Type B pancreatic cell (in vitro differentiated cells): Measurements from ENCODE around the gene H1-8. TPM values are rescaled to one million over a fixed set of nuclear protein-coding genes. Genes with fewer than 3 reads are reported as not detected.

Experiments
- DNase-seq: peaks from one replicate; pipeline ENCODE4 v3.0.0; 2021; ENCODE audit warnings: mixed read lengths; ENCODE audit not compliant: unreplicated experiment; ENCODE audit errors: extremely low spot score
- H3K27ac Mint-ChIP-seq: 2 replicates; pipeline ENCODE4 v1.8.0; 2021; ENCODE audit warnings: mild to moderate bottlenecking, mixed read lengths
- H3K27me3 Mint-ChIP-seq: 2 replicates; pipeline ENCODE4 v1.8.0; 2021; ENCODE audit warnings: mixed read lengths
- H3K36me3 Mint-ChIP-seq: 2 replicates; pipeline ENCODE4 v1.8.0; 2021; ENCODE audit warnings: mixed read lengths
- H3K4me1 Mint-ChIP-seq: one replicate; pipeline ENCODE4 v1.8.0; 2021; ENCODE audit warnings: mixed read lengths; ENCODE audit not compliant: unreplicated experiment
- H3K4me3 Mint-ChIP-seq: 2 replicates; pipeline ENCODE4 v1.8.0; 2021; ENCODE audit warnings: mild to moderate bottlenecking, mixed read lengths
- H3K9me3 Mint-ChIP-seq: 2 replicates; pipeline ENCODE4 v1.8.0; 2021; ENCODE audit warnings: mixed read lengths
- total RNA-seq: library from RNA; stranded (reverse); gene quantifications from 2 replicates; pipeline ENCODE4 v1.2.1, GENCODE V29; 2021; ENCODE audit warnings: low replicate concordance
- TF ChIP-seq, protein P1 (sequence below): fragments of 200-600 bp; sonication (generic); conservative IDR thresholded peaks from 2 replicates; pipeline ENCODE4 v1.5.0; 2021; ENCODE audit warnings: antibody characterized with exemption, mild to moderate bottlenecking

Gene H1-8
- total RNA-seq, 1 donor from 2014 or later, result not detected

DNA sequence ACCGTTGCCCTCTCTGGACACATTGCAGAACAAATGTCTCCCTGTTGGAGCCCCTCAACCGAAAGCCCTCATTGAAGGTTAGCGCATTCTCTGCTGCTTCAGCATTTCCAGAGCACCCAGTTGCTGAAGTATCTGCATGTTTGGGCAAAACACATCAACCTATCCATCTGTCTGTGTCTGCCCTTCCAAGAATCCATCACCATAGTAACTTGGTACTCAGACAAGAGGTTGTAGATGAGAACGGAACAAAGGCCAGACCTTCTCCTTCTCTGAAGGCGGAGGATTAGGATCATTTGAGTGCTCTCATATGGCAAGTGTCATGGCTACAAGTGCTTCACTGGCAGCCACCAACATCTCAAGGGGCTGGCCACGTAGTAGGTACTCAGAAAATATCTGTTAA, 37.6 kb upstream of the H1-8 start:
- TF ChIP-seq, protein P1, sequence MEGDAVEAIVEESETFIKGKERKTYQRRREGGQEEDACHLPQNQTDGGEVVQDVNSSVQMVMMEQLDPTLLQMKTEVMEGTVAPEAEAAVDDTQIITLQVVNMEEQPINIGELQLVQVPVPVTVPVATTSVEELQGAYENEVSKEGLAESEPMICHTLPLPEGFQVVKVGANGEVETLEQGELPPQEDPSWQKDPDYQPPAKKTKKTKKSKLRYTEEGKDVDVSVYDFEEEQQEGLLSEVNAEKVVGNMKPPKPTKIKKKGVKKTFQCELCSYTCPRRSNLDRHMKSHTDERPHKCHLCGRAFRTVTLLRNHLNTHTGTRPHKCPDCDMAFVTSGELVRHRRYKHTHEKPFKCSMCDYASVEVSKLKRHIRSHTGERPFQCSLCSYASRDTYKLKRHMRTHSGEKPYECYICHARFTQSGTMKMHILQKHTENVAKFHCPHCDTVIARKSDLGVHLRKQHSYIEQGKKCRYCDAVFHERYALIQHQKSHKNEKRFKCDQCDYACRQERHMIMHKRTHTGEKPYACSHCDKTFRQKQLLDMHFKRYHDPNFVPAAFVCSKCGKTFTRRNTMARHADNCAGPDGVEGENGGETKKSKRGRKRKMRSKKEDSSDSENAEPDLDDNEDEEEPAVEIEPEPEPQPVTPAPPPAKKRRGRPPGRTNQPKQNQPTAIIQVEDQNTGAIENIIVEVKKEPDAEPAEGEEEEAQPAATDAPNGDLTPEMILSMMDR, result no peak
- Mint-ChIP-seq H3K27me3 (no peaks in the 10 kb centered on the region), H3K36me3 (peaks cover 7% of the 10 kb centered on the region), H3K9me3 (no peaks in the 10 kb centered on the region), H3K4me1 (no peaks in the 10 kb centered on the region), H3K4me3 (no peak overlapping the region), H3K27ac (no peak overlapping the region)
- no peak for DNase-seq

DNA sequence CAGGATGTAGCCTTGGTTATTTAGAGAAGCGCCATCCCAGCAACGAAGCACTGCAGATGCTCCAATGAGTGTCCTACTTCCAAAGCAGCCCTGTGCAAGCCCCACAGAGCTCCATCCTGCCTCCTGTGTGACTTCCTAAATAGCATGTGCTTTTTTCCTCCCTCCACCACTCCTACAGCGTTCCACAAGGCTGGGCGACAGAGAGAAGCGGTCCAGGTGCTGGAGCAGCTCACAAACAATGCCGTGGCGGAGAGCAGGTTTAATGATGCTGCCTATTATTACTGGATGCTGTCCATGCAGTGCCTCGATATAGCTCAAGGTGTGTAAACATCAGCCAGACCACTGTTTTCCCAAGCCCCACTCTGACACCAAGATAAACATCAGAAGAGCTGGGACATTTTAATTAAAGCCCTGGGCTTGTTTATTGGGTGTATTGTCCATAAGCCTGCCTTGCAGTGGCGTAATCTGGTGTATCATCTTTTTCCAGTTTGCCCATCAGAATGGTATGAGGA, 36.7 kb upstream of the H1-8 start:
- no peak for DNase-seq
- H3K27me3 Mint-ChIP-seq, result no peaks in the 10 kb centered on the region
- no peak overlapping the region for H3K4me3 Mint-ChIP-seq
- no peaks in the 10 kb centered on the region for H3K4me1 Mint-ChIP-seq
- H3K36me3 Mint-ChIP-seq, result peaks cover 7% of the 10 kb centered on the region
- H3K27ac Mint-ChIP-seq, result no peak overlapping the region
- TF ChIP-seq, protein P1, result no peak
- no peaks in the 10 kb centered on the region for H3K9me3 Mint-ChIP-seq

DNA sequence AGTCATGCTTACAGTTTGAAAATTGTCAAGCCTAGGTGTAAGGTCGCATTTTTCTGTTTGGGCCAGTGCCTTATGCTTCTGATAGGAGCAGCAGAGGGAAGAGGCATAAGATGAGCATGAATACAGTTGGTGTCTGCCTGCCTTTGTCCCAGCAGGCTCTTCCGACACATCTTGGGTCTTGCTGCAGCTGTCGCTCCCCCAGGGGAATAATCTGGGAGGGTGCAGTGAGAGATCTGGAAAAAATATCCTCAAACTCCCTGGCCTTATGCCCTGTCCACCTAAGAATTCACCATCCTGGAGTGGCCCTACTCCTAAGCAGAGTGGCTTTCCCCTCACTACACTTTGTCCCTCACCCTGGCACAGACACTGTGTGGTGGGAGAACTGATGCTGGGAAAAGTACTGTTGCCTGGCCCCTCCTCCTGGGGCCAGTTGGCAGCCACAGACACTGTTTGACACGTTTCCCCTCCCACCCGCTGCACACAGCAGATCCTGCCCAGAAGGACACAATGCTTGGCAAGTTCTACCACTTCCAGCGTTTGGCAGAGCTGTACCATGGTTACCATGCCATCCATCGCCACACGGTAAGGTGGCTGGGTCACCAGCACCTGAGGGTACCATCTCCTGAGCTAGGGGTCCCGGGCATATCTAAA, 35.7 kb upstream of the H1-8 start:
- H3K27ac Mint-ChIP-seq, result no peak overlapping the region

DNA sequence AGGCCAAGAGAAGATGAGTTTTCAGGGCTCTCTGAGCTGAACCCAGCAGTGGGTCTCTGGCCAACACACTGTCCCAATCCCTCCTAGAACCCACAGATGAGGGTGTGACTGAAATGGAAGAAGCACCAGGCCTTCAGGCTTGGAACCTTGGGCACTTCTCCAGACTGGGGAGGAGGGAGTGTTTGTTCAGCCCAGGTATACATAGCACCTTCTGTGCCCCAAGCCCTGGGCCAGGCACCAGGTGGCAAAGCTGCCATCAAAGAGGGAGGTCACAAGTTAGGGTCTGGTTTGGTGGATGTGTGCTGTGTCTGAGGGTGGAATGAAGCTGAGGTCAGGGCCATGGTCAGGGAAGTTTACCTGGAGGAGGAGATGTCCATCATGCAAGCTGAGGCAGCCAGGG, 30.4 kb upstream of the H1-8 start:
- H3K27ac Mint-ChIP-seq, result no peak overlapping the region
- peaks cover 7% of the 10 kb centered on the region for H3K36me3 Mint-ChIP-seq
- no peaks in the 10 kb centered on the region for H3K27me3 Mint-ChIP-seq
- no peak overlapping the region for H3K4me3 Mint-ChIP-seq
- TF ChIP-seq, protein P1, result no peak
- no peaks in the 10 kb centered on the region for H3K4me1 Mint-ChIP-seq
- no peaks in the 10 kb centered on the region for H3K9me3 Mint-ChIP-seq
- DNase-seq, result no peak

More for the DNA sequence above, 35.7 kb upstream of the H1-8 start:
- Mint-ChIP-seq H3K9me3 (no peaks in the 10 kb centered on the region), H3K4me1 (no peaks in the 10 kb centered on the region), H3K27me3 (no peaks in the 10 kb centered on the region), H3K4me3 (no peak overlapping the region), H3K36me3 (peaks cover 7% of the 10 kb centered on the region)
- TF ChIP-seq, protein P1, result no peak
- DNase-seq, result no peak

DNA sequence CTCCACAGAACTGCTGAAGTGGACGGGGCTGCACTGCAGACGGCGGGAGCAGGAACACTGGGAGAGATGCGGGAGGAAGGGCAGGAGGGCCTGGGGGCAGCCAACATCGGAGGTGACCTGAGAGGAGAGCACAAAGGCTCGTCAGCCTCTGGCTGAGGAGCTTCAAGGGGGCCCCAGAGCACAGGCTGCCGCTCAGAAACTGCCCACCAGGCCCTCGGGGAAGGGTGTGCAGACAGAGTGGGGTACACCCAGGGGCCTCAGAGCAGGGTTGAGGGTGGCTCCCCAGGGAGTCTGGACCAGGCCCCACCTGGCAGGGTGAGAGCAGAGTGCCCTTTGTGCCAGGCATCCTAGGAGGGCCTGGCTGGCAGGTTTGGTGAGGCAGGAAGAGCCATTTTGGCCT, 29.3 kb upstream of the H1-8 start:
- Mint-ChIP-seq H3K27ac (no peak overlapping the region), H3K27me3 (no peaks in the 10 kb centered on the region), H3K36me3 (peaks cover 7% of the 10 kb centered on the region), H3K9me3 (no peaks in the 10 kb centered on the region), H3K4me1 (no peaks in the 10 kb centered on the region), H3K4me3 (no peak overlapping the region)
- TF ChIP-seq, protein P1, result no peak
- no peak for DNase-seq
